HepG2 (cell line): Measurements from ENCODE around the gene AFTPH. TPM values are rescaled to one million over a fixed set of nuclear protein-coding genes. Genes with fewer than 3 reads are reported as not detected.
A peak's percentile ranks its signal among the peaks of the same experiment; 100 is the strongest.

ENCODE experiments used
- ATAC-seq: fragments of 200-7000 bp; cut with Tn5 transposase; 3 replicates; pipeline ENCODE4 v1.9.1; 2020; ENCODE audit warnings: mild to moderate bottlenecking, moderate library complexity
- BruUV-seq: library from RNA; stranded (reverse); fragments of 400-500 nt; replicated peaks from 2 replicates; lab custom pipeline; 2021; lab: Mats Ljungman, UMichigan
- CTCF ChIA-PET: fragments of 300-600 bp; formaldehyde crosslinking; extraction: SDS; loops from one replicate; lab custom pipeline; 2021; ENCODE audit warnings: low total read pairs, inconsistent platforms, low intra/inter-chr PET ratio; lab: Yijun Ruan, JAX
- POLR2A ChIA-PET: fragments of 350-600 bp; sonication (Branson Sonifier 250); formaldehyde crosslinking; loops from one replicate; lab custom pipeline; 2020; ENCODE audit warnings: antibody characterized with exemption, inconsistent platforms; lab: Yijun Ruan, JAX
- DNase-seq: peaks from one replicate; pipeline ENCODE4 v3.0.0-alpha.2; 2015; ENCODE audit warnings: low spot score
- FAIRE-seq: peaks from 3 replicates; lab custom pipeline; 2011; peaks lifted over from hg19 to GRCh38; lab: Jason Lieb, UNC
- H2AFZ ChIP-seq: one replicate; pipeline ENCODE4 v1.6.1; 2011; ENCODE audit warnings: low read length, inconsistent platforms
- H3K27ac ChIP-seq: fragments of 300-600 bp; 3 replicates; pipeline ENCODE4 v1.8.0; 2011; ENCODE audit warnings: mixed run types, mild to moderate bottlenecking, mixed read lengths, low read length, inconsistent platforms; ENCODE audit not compliant: insufficient read depth; ENCODE audit errors: extremely low read length
- H3K27me3 ChIP-seq, 2 experiments: fragments of 200-600 bp in 1 of 2; 2 replicates in 1 of 2; 3 replicates in 1 of 2; pipeline versions ENCODE4 v1.6.0 to v1.8.0; 2011; ENCODE audit warnings: low read length in 2 of 2, mild to moderate bottlenecking in 2 of 2, moderate library complexity in 2 of 2, inconsistent platforms in 1 of 2; ENCODE audit not compliant: insufficient read depth in 2 of 2, control insufficient read depth in 1 of 2
- H3K36me3 ChIP-seq, 2 experiments: fragments of 200-600 bp in 1 of 2; replicated peaks in 1 of 2; 2 replicates in 1 of 2; 3 replicates in 1 of 2; pipeline versions ENCODE4 v1.5.1 to v1.8.0; 2011; ENCODE audit warnings: low read length in 2 of 2, inconsistent platforms in 1 of 2; ENCODE audit not compliant: insufficient read depth in 2 of 2, control insufficient read depth in 1 of 2
- H3K4me1 ChIP-seq: 2 replicates; pipeline ENCODE4 v1.5.1; 2012; ENCODE audit warnings: low read length, inconsistent platforms; ENCODE audit not compliant: insufficient read depth
- H3K4me2 ChIP-seq: 2 replicates; pipeline ENCODE4 v1.6.0; 2011; ENCODE audit warnings: low read depth, low read length, inconsistent platforms
- H3K4me3 ChIP-seq, 3 experiments: fragments of 200-600 bp in 1 of 3; sonication (generic), shearing (Covaris generic) in 1 of 3; replicated peaks in 1 of 3; 2 replicates each; pipeline ENCODE4 v1.5.1; 2011 to 2016; ENCODE audit warnings: low read length in 3 of 3, inconsistent platforms in 2 of 3, low read depth in 2 of 3, mild to moderate bottlenecking in 2 of 3, control low read depth in 1 of 3, mixed read lengths in 1 of 3; ENCODE audit not compliant: insufficient read depth in 1 of 3
- H3K79me2 ChIP-seq: one replicate; pipeline ENCODE4 v1.6.1; 2011; ENCODE audit warnings: low read length, inconsistent platforms; ENCODE audit not compliant: insufficient read depth
- H3K9ac ChIP-seq: 2 replicates; pipeline ENCODE4 v1.6.0; 2011; ENCODE audit warnings: mild to moderate bottlenecking, low read depth, low read length, inconsistent platforms; ENCODE audit not compliant: insufficient read depth
- H3K9me3 ChIP-seq: 2 replicates; pipeline ENCODE4 v1.5.1; 2012; ENCODE audit warnings: mild to moderate bottlenecking, low read length
- H4K20me1 ChIP-seq: 2 replicates; pipeline ENCODE4 v1.6.0; 2011; ENCODE audit warnings: inconsistent platforms, mild to moderate bottlenecking, low read length, moderate library complexity; ENCODE audit not compliant: insufficient read depth
- FOXC1 ChIP-seq: sonication (generic); formaldehyde crosslinking; IDR thresholded peaks from 2 replicates; pipeline ENCODE4 v1.8.0; 2022; ENCODE audit warnings: mild to moderate bottlenecking, missing genetic modification reagents, borderline replicate concordance
- IKZF1 ChIP-seq: fragments of 450-650 bp; IDR thresholded peaks from 2 replicates; pipeline ENCODE4 v1.7.1; 2016
- POGZ ChIP-seq: sonication (generic); formaldehyde crosslinking; IDR thresholded peaks from 2 replicates; pipeline ENCODE4 v1.4.0; 2020; ENCODE audit warnings: mild to moderate bottlenecking, missing genetic modification reagents
- RXRB ChIP-seq: IDR thresholded peaks from 2 replicates; pipeline ENCODE4 v1.6.1; 2016; ENCODE audit warnings: borderline replicate concordance, missing genetic modification reagents, missing compliant biosample characterization
- SMAD3 ChIP-seq: sonication (generic); formaldehyde crosslinking; IDR thresholded peaks from 2 replicates; pipeline ENCODE4 v1.4.0; 2020; ENCODE audit warnings: missing genetic modification reagents
- TOPORS ChIP-seq: sonication (generic); formaldehyde crosslinking; IDR thresholded peaks from 2 replicates; pipeline ENCODE4 v1.8.0; 2023; ENCODE audit warnings: mild to moderate bottlenecking, missing genetic modification reagents
- UBTF ChIP-seq: sonication (generic); formaldehyde crosslinking; IDR thresholded peaks from 2 replicates; pipeline ENCODE4 v1.4.0; 2020; ENCODE audit warnings: mild to moderate bottlenecking, missing genetic modification reagents
- ZNF383 ChIP-seq: sonication (generic); formaldehyde crosslinking; IDR thresholded peaks from 2 replicates; pipeline ENCODE4 v1.4.0; 2020; ENCODE audit warnings: missing genetic modification reagents, mild to moderate bottlenecking, borderline replicate concordance
- ZNF83 ChIP-seq: sonication (generic); formaldehyde crosslinking; IDR thresholded peaks from 2 replicates; pipeline ENCODE4 v1.4.0; 2020; ENCODE audit warnings: missing genetic modification reagents, mild to moderate bottlenecking, borderline replicate concordance
- WGBS: methylation state at CpG from one replicate; pipeline ENCODE4 v1.1.6; 2017; ENCODE audit warnings: low lambda C conversion rate; 5-methylcytosine and 5-hydroxymethylcytosine counted together
- in situ Hi-C: cut with HindIII; loops from 2 replicates; pipeline ENCODE4 v1.10.0; 2017; ENCODE audit warnings: low pct_unique_long_range_greater_than_20kb; ENCODE audit not compliant: extremely low pct_ligation_motif_present
- intact Hi-C: fragments of 100-400 bp; cut with micrococcal nuclease; formaldehyde crosslinking; loops from one replicate; pipeline ENCODE4 v1.10.0; 2022; ENCODE audit not compliant: unreplicated experiment
- polyA plus RNA-seq, 8 experiments: library from polyadenylated mRNA; depleted of rRNA in 3 of 8; stranded (reverse) in 7 of 8; unstranded in 1 of 8; fragments of >200 nt; fragmentation: Illumina TruSeq in 4 of 8; extraction: Trizol in 4 of 8; gene quantifications; 2 replicates each; pipeline versions ENCODE4 v1.2.1 to v1.2.3, GENCODE V29; 2011 to 2016; ENCODE audit warnings: low read depth in 4 of 8, missing spikeins in 1 of 8, mixed read lengths in 1 of 8; ENCODE audit not compliant: insufficient read depth in 1 of 8
- total RNA-seq, 5 experiments: library from RNA; depleted of rRNA; stranded (reverse); fragments of >200 nt; fragmentation: Illumina TruSeq; extraction: Trizol; gene quantifications; 2 replicates each; pipeline ENCODE4 v1.2.3, GENCODE V29; 2016; ENCODE audit warnings: low read depth in 1 of 5
- TF ChIP-seq, protein P1 (sequence below): sonication (generic); formaldehyde crosslinking; IDR thresholded peaks from 2 replicates; pipeline ENCODE4 v1.5.1; 2020; ENCODE audit warnings: mild to moderate bottlenecking, missing genetic modification reagents, moderate library complexity
- TF ChIP-seq, protein P2 (sequence below): sonication (generic); formaldehyde crosslinking; IDR thresholded peaks from 2 replicates; pipeline ENCODE4 v1.5.0; 2020; ENCODE audit warnings: mild to moderate bottlenecking, missing genetic modification reagents
- TF ChIP-seq, protein P3 (sequence below): IDR thresholded peaks from 2 replicates; pipeline ENCODE4 v1.6.1; 2012; ENCODE audit warnings: inconsistent platforms

AFTPH gene
- total and polyA plus RNA-seq, 2 of the 13 experiments (the other 11 are each of a cell fraction or from before 2014, with no cell fraction given), result 27.5 to 36.8 TPM

GRCh38 chr2:64608867-64609226, 84.7 kb downstream of the AFTPH start:
- POLR2A ChIA-PET, result interaction anchor here (3.2 kb wide), 1 partner anchor 45 kb away, joined by 19 read pairs; the partner anchor contains the start of gene SERTAD2
- Histone ChIP-seq H3K9ac (peak overlapping the region; percentile 17; the same call in 1 of the 2 replicates), H3K4me1 (peaks cover 28% of the 10 kb centered on the region), H2AFZ (no peak overlapping the region), H3K27me3 (no peaks in the 10 kb centered on the region), H3K4me3 (peak overlapping the region in 2 of 3 experiments; percentile 35 to 68; a peak in 3 of 6 replicates), H3K4me2 (peak overlapping the region; percentile 64)
- no peak for FAIRE-seq
- in situ Hi-C loops, result loop anchor here (25.0 kb wide), 1 partner anchor 953 kb away; no protein-coding TSS in a partner anchor
- TF ChIP-seq POGZ (CRISPR knock-in tag) (0 out of 2 replicates have a peak, but pooled peaks have one; percentile 3), FOXC1 (CRISPR knock-in tag) (peak; percentile 54; the same call in 1 of the 2 replicates), RXRB (CRISPR knock-in tag) (no peak), ZNF83 (0 out of 2 replicates have a peak, but pooled peaks have one; percentile 25), SMAD3 (no peak), UBTF (CRISPR knock-in tag) (0 out of 2 replicates have a peak, but pooled peaks have one; percentile 11), TOPORS (CRISPR knock-in tag) (no peak), ZNF383 (CRISPR knock-in tag) (no peak), IKZF1 (no peak)
- TF ChIP-seq, protein P1, sequence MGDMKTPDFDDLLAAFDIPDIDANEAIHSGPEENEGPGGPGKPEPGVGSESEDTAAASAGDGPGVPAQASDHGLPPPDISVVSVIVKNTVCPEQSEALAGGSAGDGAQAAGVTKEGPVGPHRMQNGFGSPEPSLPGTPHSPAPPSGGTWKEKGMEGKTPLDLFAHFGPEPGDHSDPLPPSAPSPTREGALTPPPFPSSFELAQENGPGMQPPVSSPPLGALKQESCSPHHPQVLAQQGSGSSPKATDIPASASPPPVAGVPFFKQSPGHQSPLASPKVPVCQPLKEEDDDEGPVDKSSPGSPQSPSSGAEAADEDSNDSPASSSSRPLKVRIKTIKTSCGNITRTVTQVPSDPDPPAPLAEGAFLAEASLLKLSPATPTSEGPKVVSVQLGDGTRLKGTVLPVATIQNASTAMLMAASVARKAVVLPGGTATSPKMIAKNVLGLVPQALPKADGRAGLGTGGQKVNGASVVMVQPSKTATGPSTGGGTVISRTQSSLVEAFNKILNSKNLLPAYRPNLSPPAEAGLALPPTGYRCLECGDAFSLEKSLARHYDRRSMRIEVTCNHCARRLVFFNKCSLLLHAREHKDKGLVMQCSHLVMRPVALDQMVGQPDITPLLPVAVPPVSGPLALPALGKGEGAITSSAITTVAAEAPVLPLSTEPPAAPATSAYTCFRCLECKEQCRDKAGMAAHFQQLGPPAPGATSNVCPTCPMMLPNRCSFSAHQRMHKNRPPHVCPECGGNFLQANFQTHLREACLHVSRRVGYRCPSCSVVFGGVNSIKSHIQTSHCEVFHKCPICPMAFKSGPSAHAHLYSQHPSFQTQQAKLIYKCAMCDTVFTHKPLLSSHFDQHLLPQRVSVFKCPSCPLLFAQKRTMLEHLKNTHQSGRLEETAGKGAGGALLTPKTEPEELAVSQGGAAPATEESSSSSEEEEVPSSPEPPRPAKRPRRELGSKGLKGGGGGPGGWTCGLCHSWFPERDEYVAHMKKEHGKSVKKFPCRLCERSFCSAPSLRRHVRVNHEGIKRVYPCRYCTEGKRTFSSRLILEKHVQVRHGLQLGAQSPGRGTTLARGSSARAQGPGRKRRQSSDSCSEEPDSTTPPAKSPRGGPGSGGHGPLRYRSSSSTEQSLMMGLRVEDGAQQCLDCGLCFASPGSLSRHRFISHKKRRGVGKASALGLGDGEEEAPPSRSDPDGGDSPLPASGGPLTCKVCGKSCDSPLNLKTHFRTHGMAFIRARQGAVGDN, result peak; percentile 64
- TF ChIP-seq, protein P2, sequence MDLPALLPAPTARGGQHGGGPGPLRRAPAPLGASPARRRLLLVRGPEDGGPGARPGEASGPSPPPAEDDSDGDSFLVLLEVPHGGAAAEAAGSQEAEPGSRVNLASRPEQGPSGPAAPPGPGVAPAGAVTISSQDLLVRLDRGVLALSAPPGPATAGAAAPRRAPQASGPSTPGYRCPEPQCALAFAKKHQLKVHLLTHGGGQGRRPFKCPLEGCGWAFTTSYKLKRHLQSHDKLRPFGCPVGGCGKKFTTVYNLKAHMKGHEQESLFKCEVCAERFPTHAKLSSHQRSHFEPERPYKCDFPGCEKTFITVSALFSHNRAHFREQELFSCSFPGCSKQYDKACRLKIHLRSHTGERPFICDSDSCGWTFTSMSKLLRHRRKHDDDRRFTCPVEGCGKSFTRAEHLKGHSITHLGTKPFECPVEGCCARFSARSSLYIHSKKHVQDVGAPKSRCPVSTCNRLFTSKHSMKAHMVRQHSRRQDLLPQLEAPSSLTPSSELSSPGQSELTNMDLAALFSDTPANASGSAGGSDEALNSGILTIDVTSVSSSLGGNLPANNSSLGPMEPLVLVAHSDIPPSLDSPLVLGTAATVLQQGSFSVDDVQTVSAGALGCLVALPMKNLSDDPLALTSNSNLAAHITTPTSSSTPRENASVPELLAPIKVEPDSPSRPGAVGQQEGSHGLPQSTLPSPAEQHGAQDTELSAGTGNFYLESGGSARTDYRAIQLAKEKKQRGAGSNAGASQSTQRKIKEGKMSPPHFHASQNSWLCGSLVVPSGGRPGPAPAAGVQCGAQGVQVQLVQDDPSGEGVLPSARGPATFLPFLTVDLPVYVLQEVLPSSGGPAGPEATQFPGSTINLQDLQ, result no peak
- TF ChIP-seq, protein P3, sequence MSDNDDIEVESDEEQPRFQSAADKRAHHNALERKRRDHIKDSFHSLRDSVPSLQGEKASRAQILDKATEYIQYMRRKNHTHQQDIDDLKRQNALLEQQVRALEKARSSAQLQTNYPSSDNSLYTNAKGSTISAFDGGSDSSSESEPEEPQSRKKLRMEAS, result peak; percentile 47
- TF ChIP-seq, all 625 proteins: peak for 6
- BruUV-seq, result no TSS peak
- H3K36me3 ChIP-seq, result no peaks in the 10 kb centered on the region
- H3K79me2 ChIP-seq, result no peaks in the 10 kb centered on the region
- H3K27ac ChIP-seq, result no peak overlapping the region
- peaks cover 5% of the 10 kb centered on the region; the same call in 1 of the 2 replicates for H3K9me3 ChIP-seq
- intact Hi-C loops, result loop anchor here (5.0 kb wide), 1 partner anchor 38 kb away; no protein-coding TSS in a partner anchor
- no peaks in the 10 kb centered on the region for H4K20me1 ChIP-seq
- no peak for DNase-seq
- ATAC-seq, result no peak
- WGBS, result 60% methylated on average over 9 of the region's 20 CpGs
- CTCF ChIA-PET, result no interaction called here
